Measurements from ENCODE around the gene KCNA3. TPM values are rescaled to one million over a fixed set of nuclear protein-coding genes. Genes with fewer than 3 reads are reported as not detected.

Gene KCNA3
- total RNA-seq, 1 donor from 2014 or later = 29.5 TPM

- Mint-ChIP-seq H3K4me1 (peaks cover 3% of the 10 kb centered on the region), H3K27ac (no peak overlapping the region), H3K9me3 (peaks cover 4% of the 10 kb centered on the region), H3K36me3 (ENCODE audit: low read depth) (no peaks in the 10 kb centered on the region), H3K27me3 (peaks cover 2% of the 10 kb centered on the region), H3K4me3 (no peak overlapping the region)
- intact Hi-C loops (cut with micrococcal nuclease) = no loop called here
- no peak for DNase-seq
Measured at GRCh38 chr1:110696818-110697217, 22.1 kb upstream of the KCNA3 start.

- no peaks in the 10 kb centered on the region for H3K36me3 Mint-ChIP-seq (ENCODE audit: low read depth)
- no peaks in the 10 kb centered on the region for H3K9me3 Mint-ChIP-seq
- DNase-seq = no peak
- no peak overlapping the region for H3K4me3 Mint-ChIP-seq
- H3K27me3 Mint-ChIP-seq = peaks cover 10% of the 10 kb centered on the region
- H3K27ac Mint-ChIP-seq = no peak overlapping the region
- peaks cover 1% of the 10 kb centered on the region for H3K4me1 Mint-ChIP-seq
- intact Hi-C loops (cut with micrococcal nuclease) = no loop called here
Measured at GRCh38 chr1:110690709-110691365, 16.1 kb upstream of the KCNA3 start.

GRCh38 chr1:110689868-110690267 lies 15.1 kb upstream of the KCNA3 start:
- Mint-ChIP-seq H3K27me3 (peaks cover 10% of the 10 kb centered on the region), H3K36me3 (ENCODE audit: low read depth) (no peaks in the 10 kb centered on the region), H3K4me1 (peaks cover 2% of the 10 kb centered on the region)

GRCh38 chr1:110688514-110688913 lies 13.8 kb upstream of the KCNA3 start:
- no peaks in the 10 kb centered on the region for H3K36me3 Mint-ChIP-seq (ENCODE audit: low read depth)
- H3K4me1 Mint-ChIP-seq = peaks cover 6% of the 10 kb centered on the region
- intact Hi-C loops (cut with micrococcal nuclease) = loop anchor here (1.0 kb wide), 1 partner anchor 31 kb away; no protein-coding TSS in a partner anchor
- H3K27ac Mint-ChIP-seq = no peak overlapping the region
- DNase-seq = no peak
- no peak overlapping the region for H3K4me3 Mint-ChIP-seq
- H3K27me3 Mint-ChIP-seq = peaks cover 10% of the 10 kb centered on the region
- no peaks in the 10 kb centered on the region for H3K9me3 Mint-ChIP-seq

More at GRCh38 chr1:110689868-110690267, 15.1 kb upstream of the KCNA3 start:
- Mint-ChIP-seq H3K9me3 (no peaks in the 10 kb centered on the region), H3K27ac (no peak overlapping the region), H3K4me3 (no peak overlapping the region)
- intact Hi-C loops (cut with micrococcal nuclease) = no loop called here
- DNase-seq = no peak

GRCh38 chr1:110687250-110687649 lies 12.5 kb upstream of the KCNA3 start:
- peaks cover 8% of the 10 kb centered on the region for H3K27me3 Mint-ChIP-seq
- no peak overlapping the region for H3K4me3 Mint-ChIP-seq
- H3K9me3 Mint-ChIP-seq = no peaks in the 10 kb centered on the region
- no peak for DNase-seq
- intact Hi-C loops (cut with micrococcal nuclease) = no loop called here
- peaks cover 6% of the 10 kb centered on the region for H3K4me1 Mint-ChIP-seq
- H3K27ac Mint-ChIP-seq = no peak overlapping the region
- H3K36me3 Mint-ChIP-seq (ENCODE audit: low read depth) = peaks cover 2% of the 10 kb centered on the region

- Mint-ChIP-seq H3K4me3 (no peak overlapping the region), H3K36me3 (ENCODE audit: low read depth) (peaks cover 2% of the 10 kb centered on the region), H3K4me1 (peaks cover 6% of the 10 kb centered on the region), H3K27ac (no peak overlapping the region), H3K27me3 (peaks cover 8% of the 10 kb centered on the region), H3K9me3 (no peaks in the 10 kb centered on the region)
- intact Hi-C loops (cut with micrococcal nuclease) = no loop called here
- peak; percentile 68 for DNase-seq
Measured at GRCh38 chr1:110686188-110686587, 11.4 kb upstream of the KCNA3 start.

- H3K27me3 Mint-ChIP-seq = peaks cover 5% of the 10 kb centered on the region
- H3K36me3 Mint-ChIP-seq (ENCODE audit: low read depth) = peaks cover 12% of the 10 kb centered on the region
- no peaks in the 10 kb centered on the region for H3K9me3 Mint-ChIP-seq
- H3K4me3 Mint-ChIP-seq = no peak overlapping the region
- peak; percentile 20 for DNase-seq
- H3K27ac Mint-ChIP-seq = no peak overlapping the region
- intact Hi-C loops (cut with micrococcal nuclease) = no loop called here
- H3K4me1 Mint-ChIP-seq = peaks cover 12% of the 10 kb centered on the region
Measured at GRCh38 chr1:110684491-110684890, 9.8 kb upstream of the KCNA3 start.

GRCh38 chr1:110682898-110683297 lies 8.2 kb upstream of the KCNA3 start:
- H3K36me3 Mint-ChIP-seq (ENCODE audit: low read depth) = peaks cover 20% of the 10 kb centered on the region
- peaks cover 6% of the 10 kb centered on the region for H3K9me3 Mint-ChIP-seq
- peaks cover 16% of the 10 kb centered on the region for H3K4me1 Mint-ChIP-seq
- peaks cover 3% of the 10 kb centered on the region for H3K27me3 Mint-ChIP-seq
- DNase-seq = no peak
- no peak overlapping the region for H3K27ac Mint-ChIP-seq
- H3K4me3 Mint-ChIP-seq = no peak overlapping the region
- intact Hi-C loops (cut with micrococcal nuclease) = no loop called here

- Mint-ChIP-seq H3K27me3 (no peaks in the 10 kb centered on the region), H3K4me1 (peaks cover 28% of the 10 kb centered on the region), H3K36me3 (ENCODE audit: low read depth) (peaks cover 20% of the 10 kb centered on the region), H3K27ac (no peak overlapping the region), H3K9me3 (peaks cover 6% of the 10 kb centered on the region), H3K4me3 (no peak overlapping the region)
- no peak for DNase-seq
- intact Hi-C loops (cut with micrococcal nuclease) = no loop called here
Measured at GRCh38 chr1:110680036-110680735, 5.4 kb upstream of the KCNA3 start.

- Mint-ChIP-seq H3K27me3 (no peaks in the 10 kb centered on the region), H3K4me3 (no peak overlapping the region), H3K4me1 (peaks cover 31% of the 10 kb centered on the region), H3K27ac (no peak overlapping the region), H3K9me3 (peaks cover 6% of the 10 kb centered on the region), H3K36me3 (ENCODE audit: low read depth) (peaks cover 32% of the 10 kb centered on the region)
- DNase-seq = no peak
- intact Hi-C loops (cut with micrococcal nuclease) = loop anchor here (5.0 kb wide), 2 partner anchors 50 to 70 kb away; no protein-coding TSS in a partner anchor
Measured at GRCh38 chr1:110677526-110677925, 2.8 kb upstream of the KCNA3 start.

- H3K9me3 Mint-ChIP-seq = peaks cover 6% of the 10 kb centered on the region
- no peaks in the 10 kb centered on the region for H3K27me3 Mint-ChIP-seq
- no peak overlapping the region for H3K27ac Mint-ChIP-seq
- H3K4me1 Mint-ChIP-seq = peaks cover 37% of the 10 kb centered on the region
- no peak overlapping the region for H3K4me3 Mint-ChIP-seq
- peaks cover 35% of the 10 kb centered on the region for H3K36me3 Mint-ChIP-seq (ENCODE audit: low read depth)
- intact Hi-C loops (cut with micrococcal nuclease) = loop anchor here (5.0 kb wide), 2 partner anchors 50 to 70 kb away; no protein-coding TSS in a partner anchor
- DNase-seq = no peak
Measured at GRCh38 chr1:110676970-110677369, 2.2 kb upstream of the KCNA3 start.

- Mint-ChIP-seq H3K36me3 (ENCODE audit: low read depth) (peaks cover 41% of the 10 kb centered on the region), H3K27ac (peak overlapping the region; percentile 48)
- intact Hi-C loops (cut with micrococcal nuclease) = loop anchor here (5.0 kb wide), 2 partner anchors 52 to 72 kb away; no protein-coding TSS in a partner anchor
Measured at GRCh38 chr1:110675060-110675791, 486 bp upstream of the KCNA3 start.

GRCh38 chr1:110673805-110674336 lies 869 bp downstream of the KCNA3 start:
- Mint-ChIP-seq H3K9me3 (peaks cover 2% of the 10 kb centered on the region), H3K4me3 (peak overlapping the region; percentile 95), H3K36me3 (ENCODE audit: low read depth) (peaks cover 34% of the 10 kb centered on the region), H3K27me3 (no peaks in the 10 kb centered on the region), H3K27ac (peak overlapping the region; percentile 94), H3K4me1 (peaks cover 53% of the 10 kb centered on the region)
- peak; percentile 86 for DNase-seq
- intact Hi-C loops (cut with micrococcal nuclease) = loop anchor here (2.0 to 5.0 kb wide), 6 partner anchors 93 to 928 kb away; partner anchors contain the start of genes DENND2D, RBM15 and STRIP1

More at GRCh38 chr1:110675060-110675791, 486 bp upstream of the KCNA3 start:
- peaks cover 6% of the 10 kb centered on the region for H3K9me3 Mint-ChIP-seq
- peaks cover 48% of the 10 kb centered on the region for H3K4me1 Mint-ChIP-seq
- H3K4me3 Mint-ChIP-seq = peak overlapping the region; percentile 70
- DNase-seq = no peak
- H3K27me3 Mint-ChIP-seq = no peaks in the 10 kb centered on the region
